HepG2 (cell line): ENCODE data around the gene PFKFB4. TPM values are rescaled to one million over a fixed set of nuclear protein-coding genes. Genes with fewer than 3 reads are reported as not detected.

Experiments
- CEBPG ChIP-seq: IDR thresholded peaks from 2 replicates; pipeline ENCODE4 v1.6.1; 2016
- CHD4 ChIP-seq: fragments of 200-600 bp; sonication (generic); IDR thresholded peaks from 2 replicates; pipeline ENCODE4 v1.7.0; 2017; ENCODE audit warnings: mild to moderate bottlenecking, low read length, borderline replicate concordance
- FOXK1 ChIP-seq: sonication (generic); formaldehyde crosslinking; IDR thresholded peaks from 2 replicates; pipeline ENCODE4 v1.4.0; 2020; ENCODE audit warnings: low read depth, missing genetic modification reagents, borderline replicate concordance
- GATA4 ChIP-seq: sonication (generic); IDR thresholded peaks from 2 replicates; pipeline ENCODE4 v1.6.1; 2016; ENCODE audit warnings: antibody characterized with exemption, low read depth, borderline replicate concordance
- HCFC1 ChIP-seq: fragments of 150-350 bp; IDR thresholded peaks from 2 replicates; pipeline ENCODE4 v1.6.1; 2014; ENCODE audit warnings: low read depth, low read length
- HIC2 ChIP-seq: sonication (generic); formaldehyde crosslinking; IDR thresholded peaks from 2 replicates; pipeline ENCODE4 v1.9.0; 2022; ENCODE audit warnings: low read depth, missing genetic modification reagents
- MEIS2 ChIP-seq: sonication (generic); formaldehyde crosslinking; IDR thresholded peaks from 2 replicates; pipeline ENCODE4 v1.9.0; 2021; ENCODE audit warnings: mild to moderate bottlenecking, missing genetic modification reagents
- MTA1 ChIP-seq: sonication (generic); formaldehyde crosslinking; IDR thresholded peaks from 2 replicates; pipeline ENCODE4 v1.4.0; 2020; ENCODE audit warnings: missing genetic modification reagents, mild to moderate bottlenecking, borderline replicate concordance
- MTERF4 ChIP-seq: sonication (generic); formaldehyde crosslinking; IDR thresholded peaks from 2 replicates; pipeline ENCODE4 v1.8.0; 2023; ENCODE audit warnings: mild to moderate bottlenecking, missing genetic modification reagents
- NBN ChIP-seq: fragments of 450-650 bp; conservative IDR thresholded peaks from 2 replicates; pipeline ENCODE4 v1.6.1; 2017
- PHF21A ChIP-seq: sonication (generic); formaldehyde crosslinking; IDR thresholded peaks from 2 replicates; pipeline ENCODE4 v1.5.0; 2020; ENCODE audit warnings: mild to moderate bottlenecking, missing genetic modification reagents
- RBM22 ChIP-seq: fragments of 200-400 bp; formaldehyde crosslinking; optimal IDR thresholded peaks from 2 replicates; pipeline ENCODE3; 2017; ENCODE audit warnings: mild to moderate bottlenecking, low read length, moderate library complexity
- TOPORS ChIP-seq: sonication (generic); formaldehyde crosslinking; IDR thresholded peaks from 2 replicates; pipeline ENCODE4 v1.8.0; 2023; ENCODE audit warnings: mild to moderate bottlenecking, missing genetic modification reagents
- TRIM24 ChIP-seq: sonication (generic); formaldehyde crosslinking; IDR thresholded peaks from 2 replicates; pipeline ENCODE4 v1.8.0; 2022; ENCODE audit warnings: mild to moderate bottlenecking, missing genetic modification reagents
- WIZ ChIP-seq: sonication (generic); formaldehyde crosslinking; IDR thresholded peaks from 2 replicates; pipeline ENCODE4 v1.5.1; 2020; ENCODE audit warnings: mild to moderate bottlenecking, missing genetic modification reagents
- ZNF138 ChIP-seq: sonication (generic); formaldehyde crosslinking; IDR thresholded peaks from 2 replicates; pipeline ENCODE4 v1.5.0; 2020; ENCODE audit warnings: mild to moderate bottlenecking, low read depth, missing genetic modification reagents
- ZNF180 ChIP-seq: sonication (generic); formaldehyde crosslinking; IDR thresholded peaks from 2 replicates; pipeline ENCODE4 v1.4.0; 2020; ENCODE audit warnings: low read depth, missing genetic modification reagents, borderline replicate concordance
- ZNF33A ChIP-seq: sonication (generic); formaldehyde crosslinking; IDR thresholded peaks from 2 replicates; pipeline ENCODE4 v1.5.1; 2020; ENCODE audit warnings: missing genetic modification reagents, mild to moderate bottlenecking, moderate library complexity, borderline replicate concordance
- ZNF431 ChIP-seq: sonication (generic); formaldehyde crosslinking; IDR thresholded peaks from 2 replicates; pipeline ENCODE4 v1.9.0; 2022; ENCODE audit warnings: missing genetic modification reagents, low read depth, mild to moderate bottlenecking, borderline replicate concordance
- ZNF432 ChIP-seq: sonication (generic); formaldehyde crosslinking; IDR thresholded peaks from 2 replicates; pipeline ENCODE4 v1.5.0; 2020; ENCODE audit warnings: missing genetic modification reagents, mild to moderate bottlenecking, borderline replicate concordance
- ZNF44 ChIP-seq: sonication (generic); formaldehyde crosslinking; IDR thresholded peaks from 2 replicates; pipeline ENCODE4 v1.5.1; 2020; ENCODE audit warnings: mild to moderate bottlenecking, missing genetic modification reagents
- ZNF484 ChIP-seq: sonication (generic); formaldehyde crosslinking; IDR thresholded peaks from 2 replicates; pipeline ENCODE4 v1.5.1; 2020; ENCODE audit warnings: mild to moderate bottlenecking, low read depth, missing genetic modification reagents, borderline replicate concordance
- ZNF737 ChIP-seq: sonication (generic); formaldehyde crosslinking; IDR thresholded peaks from 2 replicates; pipeline ENCODE4 v1.5.0; 2020; ENCODE audit warnings: missing genetic modification reagents, mild to moderate bottlenecking, borderline replicate concordance
- ZNF772 ChIP-seq: sonication (generic); formaldehyde crosslinking; IDR thresholded peaks from 2 replicates; pipeline ENCODE4 v1.5.0; 2020; ENCODE audit warnings: mild to moderate bottlenecking, missing genetic modification reagents
- ZNF883 ChIP-seq: sonication (generic); formaldehyde crosslinking; IDR thresholded peaks from 2 replicates; pipeline ENCODE4 v1.5.1; 2020; ENCODE audit warnings: mild to moderate bottlenecking, missing genetic modification reagents; ENCODE audit errors: not compliant biosample characterization
- ZNF891 ChIP-seq: sonication (generic); formaldehyde crosslinking; IDR thresholded peaks from 2 replicates; pipeline ENCODE4 v1.5.0; 2020; ENCODE audit warnings: mild to moderate bottlenecking, missing genetic modification reagents
- polyA plus RNA-seq, 8 experiments: library from polyadenylated mRNA; depleted of rRNA in 3 of 8; stranded (reverse) in 7 of 8; unstranded in 1 of 8; fragments of >200 nt; fragmentation: Illumina TruSeq in 4 of 8; extraction: Trizol in 4 of 8; gene quantifications; 2 replicates each; pipeline versions ENCODE4 v1.2.1 to v1.2.3, GENCODE V29; 2011 to 2016; ENCODE audit warnings: low read depth in 4 of 8, missing spikeins in 1 of 8, mixed read lengths in 1 of 8; ENCODE audit not compliant: insufficient read depth in 1 of 8
- total RNA-seq, 5 experiments: library from RNA; depleted of rRNA; stranded (reverse); fragments of >200 nt; fragmentation: Illumina TruSeq; extraction: Trizol; gene quantifications; 2 replicates each; pipeline ENCODE4 v1.2.3, GENCODE V29; 2016; ENCODE audit warnings: low read depth in 1 of 5
- TF ChIP-seq, protein P1 (sequence below): sonication (generic); formaldehyde crosslinking; conservative IDR thresholded peaks from 2 replicates; pipeline ENCODE4 v1.5.0; 2020; ENCODE audit warnings: missing genetic modification reagents

The PFKFB4 gene
- total and polyA plus RNA-seq, 2 of the 13 experiments (the other 11 are each of a cell fraction or from before 2014, with no cell fraction given), result 7.1 to 103 TPM

GRCh38 chr3:48556796-48557626 lies at the start of gene PFKFB4 (continued):
- TF ChIP-seq MEIS2 (CRISPR knock-in tag) (peak; percentile 78; the same call in 1 of the 2 replicates), ZNF891 (CRISPR knock-in tag) (no peak), ZNF33A (CRISPR knock-in tag) (no peak), ZNF737 (CRISPR knock-in tag) (no peak), ZNF883 (CRISPR knock-in tag) (no peak), WIZ (CRISPR knock-in tag) (no peak), CHD4 (peak; percentile 73; the same call in 1 of the 2 replicates), ZNF772 (CRISPR knock-in tag) (peak; percentile 97), FOXK1 (peak; percentile 57; the same call in 1 of the 2 replicates), MTERF4 (CRISPR knock-in tag) (0 out of 2 replicates have a peak, but pooled peaks have one; percentile 55), RBM22 (no peak), GATA4 (peak; percentile 62; the same call in 1 of the 2 replicates), ZNF484 (CRISPR knock-in tag) (no peak), CEBPG (CRISPR knock-in tag) (peak; percentile 55), PHF21A (CRISPR knock-in tag) (peak; percentile 98), TOPORS (CRISPR knock-in tag) (no peak), NBN (no peak), HIC2 (CRISPR knock-in tag) (peak; percentile 47; the same call in 1 of the 2 replicates), ZNF431 (0 out of 2 replicates have a peak, but pooled peaks have one; percentile 21), ZNF432 (CRISPR knock-in tag) (no peak), HCFC1 (no peak), MTA1 (peak; percentile 50; the same call in 1 of the 2 replicates), ZNF180 (CRISPR knock-in tag) (no peak), ZNF44 (CRISPR knock-in tag) (0 out of 2 replicates have a peak, but pooled peaks have one; percentile 20), ZNF138 (CRISPR knock-in tag) (peak; percentile 24; the same call in 1 of the 2 replicates), TRIM24 (CRISPR knock-in tag) (no peak)
- TF ChIP-seq, protein P1, sequence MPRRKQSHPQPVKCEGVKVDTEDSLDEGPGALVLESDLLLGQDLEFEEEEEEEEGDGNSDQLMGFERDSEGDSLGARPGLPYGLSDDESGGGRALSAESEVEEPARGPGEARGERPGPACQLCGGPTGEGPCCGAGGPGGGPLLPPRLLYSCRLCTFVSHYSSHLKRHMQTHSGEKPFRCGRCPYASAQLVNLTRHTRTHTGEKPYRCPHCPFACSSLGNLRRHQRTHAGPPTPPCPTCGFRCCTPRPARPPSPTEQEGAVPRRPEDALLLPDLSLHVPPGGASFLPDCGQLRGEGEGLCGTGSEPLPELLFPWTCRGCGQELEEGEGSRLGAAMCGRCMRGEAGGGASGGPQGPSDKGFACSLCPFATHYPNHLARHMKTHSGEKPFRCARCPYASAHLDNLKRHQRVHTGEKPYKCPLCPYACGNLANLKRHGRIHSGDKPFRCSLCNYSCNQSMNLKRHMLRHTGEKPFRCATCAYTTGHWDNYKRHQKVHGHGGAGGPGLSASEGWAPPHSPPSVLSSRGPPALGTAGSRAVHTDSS, result no peak
